Measurements from ENCODE around the gene TOX2. TPM values are rescaled to one million over a fixed set of nuclear protein-coding genes. Genes with fewer than 3 reads are reported as not detected.

TOX2 gene
- total and polyA plus RNA-seq, 4 experiments from 2014 or later, result 0.22 to 1.1 (median 0.49) TPM

- H3K36me3 ChIP-seq (ENCODE audit: insufficient read depth, low read length), result no peaks in the 10 kb centered on the region
- POLR2A ChIA-PET (ENCODE audit: partially characterized antibody), result interaction anchor here (1.5 to 2.4 kb wide), 2 partner anchors 11 to 22 kb away, joined by 5 to 8 read pairs; no protein-coding TSS in a partner anchor
- no peaks in the 10 kb centered on the region for H3K36me3 Mint-ChIP-seq
- H3K4me1 Mint-ChIP-seq, result peaks cover 0 to 6% (median 4%) of the 10 kb centered on the region in 4 donors
- CTCF ChIA-PET (ENCODE audit: partially characterized antibody), result interaction anchor here (0.7 to 6.6 kb wide), 6 partner anchors 11 to 308 kb away, joined by 3 to 99 read pairs (median 5); no protein-coding TSS in a partner anchor
- H3K9me3 Mint-ChIP-seq, result no peaks in the 10 kb centered on the region
- DNase-seq, result no peak
- H3K27ac ChIP-seq (ENCODE audit: low read depth, low read length), result no peak overlapping the region
- H3K27ac Mint-ChIP-seq, result peak overlapping the region in 1 of 7 donors; percentile 18
- H3K27me3 ChIP-seq (ENCODE audit: insufficient read depth, low read length), result no peaks in the 10 kb centered on the region
- no peaks in the 10 kb centered on the region for H3K4me1 ChIP-seq (ENCODE audit: insufficient read depth, low read length)
- H3K9me3 ChIP-seq (ENCODE audit: control insufficient read depth in 1 of 2, low read length in 2 of 2), result no peaks in the 10 kb centered on the region
- H3K4me3 Mint-ChIP-seq, result no peak overlapping the region
- no peaks in the 10 kb centered on the region for H3K27me3 Mint-ChIP-seq
- H3K4me3 ChIP-seq (ENCODE audit: low read length in 2 of 2), result no peak overlapping the region
- intact Hi-C loops (cut with micrococcal nuclease), result no loop called here
These were observed 143.3 kb downstream of the TOX2 start for GRCh38 chr20:44057698-44058675.

- Mint-ChIP-seq H3K36me3 (no peaks in the 10 kb centered on the region), H3K27ac (peak overlapping the region in 2 of 7 donors; percentile 15 to 50), H3K4me1 (peaks cover 12 to 36% (median 18%) of the 10 kb centered on the region in 4 donors), H3K27me3 (no peaks in the 10 kb centered on the region), H3K9me3 (no peaks in the 10 kb centered on the region), H3K4me3 (no peak overlapping the region)
- Histone ChIP-seq H3K27me3 (ENCODE audit: insufficient read depth, low read length) (no peaks in the 10 kb centered on the region), H3K4me3 (ENCODE audit: low read length in 2 of 2) (no peak overlapping the region), H3K27ac (ENCODE audit: low read depth, low read length) (no peak overlapping the region), H3K4me1 (ENCODE audit: insufficient read depth, low read length) (peaks cover 22% of the 10 kb centered on the region), H3K36me3 (ENCODE audit: insufficient read depth, low read length) (no peaks in the 10 kb centered on the region), H3K9me3 (ENCODE audit: control insufficient read depth in 1 of 2, low read length in 2 of 2) (no peaks in the 10 kb centered on the region)
- ChIA-PET POLR2A (ENCODE audit: partially characterized antibody) (no interaction called here), CTCF (ENCODE audit: partially characterized antibody) (no interaction called here)
- no peak for DNase-seq
- intact Hi-C loops (cut with micrococcal nuclease), result loop anchor here (5.0 kb wide), 1 partner anchor 107 kb away; no protein-coding TSS in a partner anchor
These were observed 150.1 kb downstream of the TOX2 start for GRCh38 chr20:44064501-44065400.

GRCh38 chr20:44065401-44066340 is 151.0 kb downstream of the TOX2 start:
- H3K27me3 Mint-ChIP-seq, result no peaks in the 10 kb centered on the region
- POLR2A ChIA-PET (ENCODE audit: partially characterized antibody), result no interaction called here
- H3K4me3 Mint-ChIP-seq, result peak overlapping the region in 1 of 8 donors; percentile 12
- H3K36me3 ChIP-seq (ENCODE audit: insufficient read depth, low read length), result no peaks in the 10 kb centered on the region
- CTCF ChIA-PET (ENCODE audit: partially characterized antibody), result no interaction called here
- peaks cover 31% of the 10 kb centered on the region for H3K4me1 ChIP-seq (ENCODE audit: insufficient read depth, low read length)
- no peaks in the 10 kb centered on the region for H3K36me3 Mint-ChIP-seq
- intact Hi-C loops (cut with micrococcal nuclease), result loop anchor here (5.0 kb wide), 1 partner anchor 108 kb away; no protein-coding TSS in a partner anchor
- peak overlapping the region in 1 of 7 donors; percentile 44 for H3K27ac Mint-ChIP-seq
- H3K4me3 ChIP-seq (ENCODE audit: low read length in 2 of 2), result no peak overlapping the region
- H3K27ac ChIP-seq (ENCODE audit: low read depth, low read length), result no peak overlapping the region
- peaks cover 19 to 43% (median 26%) of the 10 kb centered on the region in 4 donors for H3K4me1 Mint-ChIP-seq
- H3K9me3 ChIP-seq (ENCODE audit: control insufficient read depth in 1 of 2, low read length in 2 of 2), result no peaks in the 10 kb centered on the region
- H3K9me3 Mint-ChIP-seq, result no peaks in the 10 kb centered on the region
- no peak for DNase-seq
- no peaks in the 10 kb centered on the region for H3K27me3 ChIP-seq (ENCODE audit: insufficient read depth, low read length)

GRCh38 chr20:44066645-44067606 is 152.3 kb downstream of the TOX2 start:
- Histone ChIP-seq H3K4me3 (ENCODE audit: low read length in 2 of 2) (no peak overlapping the region), H3K9me3 (ENCODE audit: control insufficient read depth in 1 of 2, low read length in 2 of 2) (no peaks in the 10 kb centered on the region), H3K36me3 (ENCODE audit: insufficient read depth, low read length) (no peaks in the 10 kb centered on the region), H3K4me1 (ENCODE audit: insufficient read depth, low read length) (peaks cover 44% of the 10 kb centered on the region), H3K27ac (ENCODE audit: low read depth, low read length) (no peak overlapping the region), H3K27me3 (ENCODE audit: insufficient read depth, low read length) (no peaks in the 10 kb centered on the region)
- DNase-seq, result no peak
- Mint-ChIP-seq H3K4me3 (peak overlapping the region in 4 of 8 donors; percentile 23 to 57 (median 40)), H3K9me3 (no peaks in the 10 kb centered on the region), H3K27ac (peak overlapping the region in 6 of 7 donors; percentile 7 to 98 (median 65)), H3K27me3 (no peaks in the 10 kb centered on the region), H3K4me1 (peaks cover 18 to 52% (median 33%) of the 10 kb centered on the region in 4 donors), H3K36me3 (no peaks in the 10 kb centered on the region)
- intact Hi-C loops (cut with micrococcal nuclease), result loop anchor here (5.0 kb wide), 1 partner anchor 110 kb away; no protein-coding TSS in a partner anchor
- POLR2A ChIA-PET (ENCODE audit: partially characterized antibody), result no interaction called here
- CTCF ChIA-PET (ENCODE audit: partially characterized antibody), result interaction anchor here (5.1 kb wide), 1 partner anchor 9 kb away, joined by 30 read pairs; no protein-coding TSS in a partner anchor

GRCh38 chr20:44067650-44068081 is 153.0 kb downstream of the TOX2 start:
- no peaks in the 10 kb centered on the region for H3K36me3 ChIP-seq (ENCODE audit: insufficient read depth, low read length)
- Mint-ChIP-seq H3K27me3 (no peaks in the 10 kb centered on the region), H3K36me3 (no peaks in the 10 kb centered on the region), H3K4me1 (peaks cover 19 to 57% (median 38%) of the 10 kb centered on the region in 4 donors), H3K27ac (peak overlapping the region in 6 of 7 donors; percentile 42 to 98 (median 65)), H3K9me3 (no peaks in the 10 kb centered on the region), H3K4me3 (peak overlapping the region in 6 of 8 donors; percentile 17 to 57 (median 45))
- POLR2A ChIA-PET (ENCODE audit: partially characterized antibody), result no interaction called here
- H3K4me1 ChIP-seq (ENCODE audit: insufficient read depth, low read length), result peaks cover 48% of the 10 kb centered on the region
- no peak for DNase-seq
- no peaks in the 10 kb centered on the region for H3K9me3 ChIP-seq (ENCODE audit: control insufficient read depth in 1 of 2, low read length in 2 of 2)
- CTCF ChIA-PET (ENCODE audit: partially characterized antibody), result interaction anchor here (5.1 kb wide), 1 partner anchor 10 kb away, joined by 30 read pairs; no protein-coding TSS in a partner anchor
- H3K27ac ChIP-seq (ENCODE audit: low read depth, low read length), result no peak overlapping the region
- no peak overlapping the region for H3K4me3 ChIP-seq (ENCODE audit: low read length in 2 of 2)
- intact Hi-C loops (cut with micrococcal nuclease), result loop anchor here (5.0 kb wide), 1 partner anchor 110 kb away; no protein-coding TSS in a partner anchor
- H3K27me3 ChIP-seq (ENCODE audit: insufficient read depth, low read length), result no peaks in the 10 kb centered on the region
